Measurements from ENCODE around the gene JAML. TPM values are rescaled to one million over a fixed set of nuclear protein-coding genes. Genes with fewer than 3 reads are reported as not detected.

Gene JAML
- total and polyA plus RNA-seq, 2 experiments from 2014 or later: 0.56 to 1.0 TPM

DNA sequence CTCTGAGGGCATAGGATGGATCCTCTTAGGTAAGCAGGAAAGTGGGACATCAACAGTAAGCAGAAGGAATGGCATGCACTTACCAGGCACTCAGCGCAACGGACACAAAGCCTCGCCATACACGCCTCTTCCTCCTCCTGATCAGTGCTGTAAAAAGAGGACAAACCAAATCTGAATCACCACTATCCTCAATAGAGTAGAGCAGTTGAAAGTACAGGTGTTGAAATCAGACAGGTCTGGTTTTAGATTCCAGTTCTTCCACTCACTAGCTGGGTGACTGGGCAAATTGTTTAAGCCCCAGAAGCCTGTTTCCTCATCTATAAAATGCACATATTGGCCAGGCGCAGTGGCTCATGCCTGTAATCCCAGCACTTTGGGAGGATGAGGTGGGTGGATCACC lies 8.6 kb upstream of the JAML start (continued):
- TF ChIP-seq, protein P1, sequence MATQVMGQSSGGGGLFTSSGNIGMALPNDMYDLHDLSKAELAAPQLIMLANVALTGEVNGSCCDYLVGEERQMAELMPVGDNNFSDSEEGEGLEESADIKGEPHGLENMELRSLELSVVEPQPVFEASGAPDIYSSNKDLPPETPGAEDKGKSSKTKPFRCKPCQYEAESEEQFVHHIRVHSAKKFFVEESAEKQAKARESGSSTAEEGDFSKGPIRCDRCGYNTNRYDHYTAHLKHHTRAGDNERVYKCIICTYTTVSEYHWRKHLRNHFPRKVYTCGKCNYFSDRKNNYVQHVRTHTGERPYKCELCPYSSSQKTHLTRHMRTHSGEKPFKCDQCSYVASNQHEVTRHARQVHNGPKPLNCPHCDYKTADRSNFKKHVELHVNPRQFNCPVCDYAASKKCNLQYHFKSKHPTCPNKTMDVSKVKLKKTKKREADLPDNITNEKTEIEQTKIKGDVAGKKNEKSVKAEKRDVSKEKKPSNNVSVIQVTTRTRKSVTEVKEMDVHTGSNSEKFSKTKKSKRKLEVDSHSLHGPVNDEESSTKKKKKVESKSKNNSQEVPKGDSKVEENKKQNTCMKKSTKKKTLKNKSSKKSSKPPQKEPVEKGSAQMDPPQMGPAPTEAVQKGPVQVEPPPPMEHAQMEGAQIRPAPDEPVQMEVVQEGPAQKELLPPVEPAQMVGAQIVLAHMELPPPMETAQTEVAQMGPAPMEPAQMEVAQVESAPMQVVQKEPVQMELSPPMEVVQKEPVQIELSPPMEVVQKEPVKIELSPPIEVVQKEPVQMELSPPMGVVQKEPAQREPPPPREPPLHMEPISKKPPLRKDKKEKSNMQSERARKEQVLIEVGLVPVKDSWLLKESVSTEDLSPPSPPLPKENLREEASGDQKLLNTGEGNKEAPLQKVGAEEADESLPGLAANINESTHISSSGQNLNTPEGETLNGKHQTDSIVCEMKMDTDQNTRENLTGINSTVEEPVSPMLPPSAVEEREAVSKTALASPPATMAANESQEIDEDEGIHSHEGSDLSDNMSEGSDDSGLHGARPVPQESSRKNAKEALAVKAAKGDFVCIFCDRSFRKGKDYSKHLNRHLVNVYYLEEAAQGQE (IDR thresholded peaks at IDR 0.05; ENCODE audit: unreplicated experiment): no peak
- no peak for TF ChIP-seq STAT1 (IDR thresholded peaks at IDR 0.05; ENCODE audit: unreplicated experiment)

DNA sequence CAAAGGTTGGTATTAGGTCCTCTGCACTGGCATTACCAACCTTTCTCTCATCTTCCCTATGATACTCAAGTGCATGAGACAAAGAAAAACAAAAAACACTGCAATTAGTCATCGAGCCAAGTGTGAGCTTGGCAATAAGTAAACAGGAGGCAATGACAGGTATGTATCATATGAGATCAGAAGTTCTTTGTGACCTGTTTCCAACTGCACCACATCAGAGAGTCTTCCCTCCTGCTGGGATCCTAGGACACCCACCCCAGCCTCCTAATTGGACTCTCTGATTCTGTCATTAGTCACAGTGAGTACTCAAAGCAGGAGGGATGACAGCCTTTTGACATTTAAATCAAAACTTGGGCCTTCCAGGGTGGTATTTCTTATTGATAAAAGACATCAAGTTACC lies 7.8 kb upstream of the JAML start:
- no peak overlapping the region for H3K4me3 ChIP-seq
- no peaks in the 10 kb centered on the region for H3K36me3 ChIP-seq (ENCODE audit: insufficient read depth)
- H3K4me2 ChIP-seq: no peak overlapping the region
- no peaks in the 10 kb centered on the region for H3K36me3 Mint-ChIP-seq (ENCODE audit: low read depth)
- no peak overlapping the region for H3K27ac Mint-ChIP-seq
- H4K20me1 ChIP-seq (replicated peaks; ENCODE audit: insufficient read depth): no peaks in the 10 kb centered on the region
- H3K9me2 ChIP-seq (ENCODE audit: insufficient read depth): no peaks in the 10 kb centered on the region
- no peaks in the 10 kb centered on the region for H3K27me3 Mint-ChIP-seq (ENCODE audit: insufficient read depth, low read depth, poor library complexity)
- H3K4me1 ChIP-seq (ENCODE audit: insufficient read depth): no peaks in the 10 kb centered on the region
- H3K79me2 ChIP-seq (replicated peaks; ENCODE audit: insufficient read depth): no peaks in the 10 kb centered on the region
- H3K27me3 ChIP-seq (ENCODE audit: insufficient read depth): no peaks in the 10 kb centered on the region
- no peaks in the 10 kb centered on the region; the same call in 2 of the 3 replicates for H3K4me1 Mint-ChIP-seq
- H3K27ac ChIP-seq (ENCODE audit: low read depth): no peak overlapping the region
- ATAC-seq (no peak), DNase-seq (ENCODE audit: low spot score) (no peak)
- no peaks in the 10 kb centered on the region for H3K9me3 Mint-ChIP-seq
- H3K4me3 Mint-ChIP-seq: no peak overlapping the region
- no peaks in the 10 kb centered on the region for H3F3A ChIP-seq (replicated peaks; ENCODE audit: low read depth)
- no peak overlapping the region for H2AFZ ChIP-seq
- TF ChIP-seq, protein P2, sequence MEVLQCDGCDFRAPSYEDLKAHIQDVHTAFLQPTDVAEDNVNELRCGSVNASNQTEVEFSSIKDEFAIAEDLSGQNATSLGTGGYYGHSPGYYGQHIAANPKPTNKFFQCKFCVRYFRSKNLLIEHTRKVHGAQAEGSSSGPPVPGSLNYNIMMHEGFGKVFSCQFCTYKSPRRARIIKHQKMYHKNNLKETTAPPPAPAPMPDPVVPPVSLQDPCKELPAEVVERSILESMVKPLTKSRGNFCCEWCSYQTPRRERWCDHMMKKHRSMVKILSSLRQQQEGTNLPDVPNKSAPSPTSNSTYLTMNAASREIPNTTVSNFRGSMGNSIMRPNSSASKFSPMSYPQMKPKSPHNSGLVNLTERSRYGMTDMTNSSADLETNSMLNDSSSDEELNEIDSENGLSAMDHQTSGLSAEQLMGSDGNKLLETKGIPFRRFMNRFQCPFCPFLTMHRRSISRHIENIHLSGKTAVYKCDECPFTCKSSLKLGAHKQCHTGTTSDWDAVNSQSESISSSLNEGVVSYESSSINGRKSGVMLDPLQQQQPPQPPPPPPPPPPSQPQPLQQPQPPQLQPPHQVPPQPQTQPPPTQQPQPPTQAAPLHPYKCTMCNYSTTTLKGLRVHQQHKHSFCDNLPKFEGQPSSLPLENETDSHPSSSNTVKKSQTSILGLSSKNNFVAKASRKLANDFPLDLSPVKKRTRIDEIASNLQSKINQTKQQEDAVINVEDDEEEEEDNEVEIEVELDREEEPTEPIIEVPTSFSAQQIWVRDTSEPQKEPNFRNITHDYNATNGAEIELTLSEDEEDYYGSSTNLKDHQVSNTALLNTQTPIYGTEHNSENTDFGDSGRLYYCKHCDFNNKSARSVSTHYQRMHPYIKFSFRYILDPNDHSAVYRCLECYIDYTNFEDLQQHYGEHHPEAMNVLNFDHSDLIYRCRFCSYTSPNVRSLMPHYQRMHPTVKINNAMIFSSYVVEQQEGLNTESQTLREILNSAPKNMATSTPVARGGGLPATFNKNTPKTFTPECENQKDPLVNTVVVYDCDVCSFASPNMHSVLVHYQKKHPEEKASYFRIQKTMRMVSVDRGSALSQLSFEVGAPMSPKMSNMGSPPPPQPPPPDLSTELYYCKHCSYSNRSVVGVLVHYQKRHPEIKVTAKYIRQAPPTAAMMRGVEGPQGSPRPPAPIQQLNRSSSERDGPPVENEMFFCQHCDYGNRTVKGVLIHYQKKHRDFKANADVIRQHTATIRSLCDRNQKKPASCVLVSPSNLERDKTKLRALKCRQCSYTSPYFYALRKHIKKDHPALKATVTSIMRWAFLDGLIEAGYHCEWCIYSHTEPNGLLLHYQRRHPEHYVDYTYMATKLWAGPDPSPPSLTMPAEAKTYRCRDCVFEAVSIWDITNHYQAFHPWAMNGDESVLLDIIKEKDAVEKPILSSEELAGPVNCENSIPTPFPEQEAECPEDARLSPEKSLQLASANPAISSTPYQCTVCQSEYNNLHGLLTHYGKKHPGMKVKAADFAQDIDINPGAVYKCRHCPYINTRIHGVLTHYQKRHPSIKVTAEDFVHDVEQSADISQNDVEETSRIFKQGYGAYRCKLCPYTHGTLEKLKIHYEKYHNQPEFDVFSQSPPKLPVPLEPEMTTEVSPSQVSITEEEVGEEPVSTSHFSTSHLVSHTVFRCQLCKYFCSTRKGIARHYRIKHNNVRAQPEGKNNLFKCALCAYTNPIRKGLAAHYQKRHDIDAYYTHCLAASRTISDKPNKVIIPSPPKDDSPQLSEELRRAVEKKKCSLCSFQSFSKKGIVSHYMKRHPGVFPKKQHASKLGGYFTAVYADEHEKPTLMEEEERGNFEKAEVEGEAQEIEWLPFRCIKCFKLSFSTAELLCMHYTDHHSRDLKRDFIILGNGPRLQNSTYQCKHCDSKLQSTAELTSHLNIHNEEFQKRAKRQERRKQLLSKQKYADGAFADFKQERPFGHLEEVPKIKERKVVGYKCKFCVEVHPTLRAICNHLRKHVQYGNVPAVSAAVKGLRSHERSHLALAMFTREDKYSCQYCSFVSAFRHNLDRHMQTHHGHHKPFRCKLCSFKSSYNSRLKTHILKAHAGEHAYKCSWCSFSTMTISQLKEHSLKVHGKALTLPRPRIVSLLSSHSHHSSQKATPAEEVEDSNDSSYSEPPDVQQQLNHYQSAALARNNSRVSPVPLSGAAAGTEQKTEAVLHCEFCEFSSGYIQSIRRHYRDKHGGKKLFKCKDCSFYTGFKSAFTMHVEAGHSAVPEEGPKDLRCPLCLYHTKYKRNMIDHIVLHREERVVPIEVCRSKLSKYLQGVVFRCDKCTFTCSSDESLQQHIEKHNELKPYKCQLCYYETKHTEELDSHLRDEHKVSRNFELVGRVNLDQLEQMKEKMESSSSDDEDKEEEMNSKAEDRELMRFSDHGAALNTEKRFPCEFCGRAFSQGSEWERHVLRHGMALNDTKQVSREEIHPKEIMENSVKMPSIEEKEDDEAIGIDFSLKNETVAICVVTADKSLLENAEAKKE (CRISPR knock-in tag; IDR thresholded peaks at IDR 0.05): no peak
- TF ChIP-seq NANOG (IDR thresholded peaks at IDR 0.05; ENCODE audit: borderline replicate concordance) (no peak), ZNF331 (CRISPR knock-in tag; IDR thresholded peaks at IDR 0.05; ENCODE audit: low read depth) (no peak), EZH2phosphoT487 (IDR thresholded peaks at IDR 0.05; ENCODE audit: unreplicated experiment) (no peak), ZNF114 (CRISPR knock-in tag; IDR thresholded peaks at IDR 0.05) (no peak), POLR2AphosphoS5 (IDR thresholded peaks at IDR 0.05; ENCODE audit: low read depth) (no peak), JUNB (IDR thresholded peaks at IDR 0.05; ENCODE audit: unreplicated experiment) (no peak), CREB1 (CRISPR knock-in tag; IDR thresholded peaks at IDR 0.05; ENCODE audit: low read depth) (no peak)
- TF ChIP-seq, protein P3, sequence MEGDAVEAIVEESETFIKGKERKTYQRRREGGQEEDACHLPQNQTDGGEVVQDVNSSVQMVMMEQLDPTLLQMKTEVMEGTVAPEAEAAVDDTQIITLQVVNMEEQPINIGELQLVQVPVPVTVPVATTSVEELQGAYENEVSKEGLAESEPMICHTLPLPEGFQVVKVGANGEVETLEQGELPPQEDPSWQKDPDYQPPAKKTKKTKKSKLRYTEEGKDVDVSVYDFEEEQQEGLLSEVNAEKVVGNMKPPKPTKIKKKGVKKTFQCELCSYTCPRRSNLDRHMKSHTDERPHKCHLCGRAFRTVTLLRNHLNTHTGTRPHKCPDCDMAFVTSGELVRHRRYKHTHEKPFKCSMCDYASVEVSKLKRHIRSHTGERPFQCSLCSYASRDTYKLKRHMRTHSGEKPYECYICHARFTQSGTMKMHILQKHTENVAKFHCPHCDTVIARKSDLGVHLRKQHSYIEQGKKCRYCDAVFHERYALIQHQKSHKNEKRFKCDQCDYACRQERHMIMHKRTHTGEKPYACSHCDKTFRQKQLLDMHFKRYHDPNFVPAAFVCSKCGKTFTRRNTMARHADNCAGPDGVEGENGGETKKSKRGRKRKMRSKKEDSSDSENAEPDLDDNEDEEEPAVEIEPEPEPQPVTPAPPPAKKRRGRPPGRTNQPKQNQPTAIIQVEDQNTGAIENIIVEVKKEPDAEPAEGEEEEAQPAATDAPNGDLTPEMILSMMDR (conservative IDR thresholded peaks at IDR 0.05; ENCODE audit: low read depth in 2 of 2): no peak
- TF ChIP-seq, protein P4, sequence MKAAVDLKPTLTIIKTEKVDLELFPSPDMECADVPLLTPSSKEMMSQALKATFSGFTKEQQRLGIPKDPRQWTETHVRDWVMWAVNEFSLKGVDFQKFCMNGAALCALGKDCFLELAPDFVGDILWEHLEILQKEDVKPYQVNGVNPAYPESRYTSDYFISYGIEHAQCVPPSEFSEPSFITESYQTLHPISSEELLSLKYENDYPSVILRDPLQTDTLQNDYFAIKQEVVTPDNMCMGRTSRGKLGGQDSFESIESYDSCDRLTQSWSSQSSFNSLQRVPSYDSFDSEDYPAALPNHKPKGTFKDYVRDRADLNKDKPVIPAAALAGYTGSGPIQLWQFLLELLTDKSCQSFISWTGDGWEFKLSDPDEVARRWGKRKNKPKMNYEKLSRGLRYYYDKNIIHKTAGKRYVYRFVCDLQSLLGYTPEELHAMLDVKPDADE (IDR thresholded peaks at IDR 0.05): no peak
